ENCODE results near the gene HSD17B8. TPM values are rescaled to one million over a fixed set of nuclear protein-coding genes. Genes with fewer than 3 reads are reported as not detected.
A peak's percentile ranks its signal among the peaks of the same experiment; 100 is the strongest.

HSD17B8 gene
- total RNA-seq, 1 donor from 2014 or later: not detected

DNA sequence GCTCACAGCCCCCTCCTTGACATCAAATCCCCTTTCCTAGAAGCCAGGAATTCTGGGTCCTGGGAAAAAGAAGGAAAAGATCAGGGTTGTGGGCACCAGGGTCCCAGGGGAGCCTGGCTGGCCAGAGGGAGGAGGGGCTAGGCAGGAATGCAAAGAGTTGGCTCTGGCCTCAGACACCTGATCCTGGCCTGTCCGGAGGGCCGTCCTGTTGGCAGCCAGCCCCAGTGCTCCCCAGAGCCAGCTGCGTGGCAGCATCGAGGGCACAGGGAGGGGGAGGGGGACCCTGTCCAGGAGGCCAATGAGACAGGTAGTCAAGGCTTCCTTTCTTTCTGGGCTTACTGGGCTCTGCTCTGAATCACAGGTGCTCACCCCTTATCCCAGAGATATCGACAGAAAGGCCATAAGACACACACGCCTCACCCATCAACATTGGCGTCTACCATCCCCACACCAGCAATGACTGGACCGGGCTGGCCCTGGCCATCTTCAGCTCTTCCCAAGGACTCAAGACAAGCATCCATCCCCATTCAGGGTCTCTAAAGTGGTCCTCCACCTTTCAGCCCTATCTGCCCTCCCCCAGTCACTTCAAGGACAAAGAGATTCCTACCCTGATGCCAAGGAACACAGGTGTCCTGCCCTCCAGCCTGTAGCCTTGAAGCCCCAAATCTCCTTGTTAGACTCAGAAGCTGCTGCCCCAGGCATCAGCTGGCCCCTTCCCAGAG is 12.9 kb upstream of the HSD17B8 start:
- DNase-seq (ENCODE audit: low spot score in 2 of 2): no peak
- Histone ChIP-seq H3K4me3 (no peak overlapping the region), H3K4me1 (peaks cover 11% of the 10 kb centered on the region in 2 donors), H3K9me3 (no peaks in the 10 kb centered on the region), H3K36me3 (peaks cover 18 to 25% of the 10 kb centered on the region in 2 donors), H3K27me3 (peaks cover 4% of the 10 kb centered on the region), H3K27ac (no peak overlapping the region)
- intact Hi-C loops (cut with DNase I): loop anchor here (2.0 kb wide), 1 partner anchor 29 kb away; no protein-coding TSS in a partner anchor
- TF ChIP-seq, protein P1, sequence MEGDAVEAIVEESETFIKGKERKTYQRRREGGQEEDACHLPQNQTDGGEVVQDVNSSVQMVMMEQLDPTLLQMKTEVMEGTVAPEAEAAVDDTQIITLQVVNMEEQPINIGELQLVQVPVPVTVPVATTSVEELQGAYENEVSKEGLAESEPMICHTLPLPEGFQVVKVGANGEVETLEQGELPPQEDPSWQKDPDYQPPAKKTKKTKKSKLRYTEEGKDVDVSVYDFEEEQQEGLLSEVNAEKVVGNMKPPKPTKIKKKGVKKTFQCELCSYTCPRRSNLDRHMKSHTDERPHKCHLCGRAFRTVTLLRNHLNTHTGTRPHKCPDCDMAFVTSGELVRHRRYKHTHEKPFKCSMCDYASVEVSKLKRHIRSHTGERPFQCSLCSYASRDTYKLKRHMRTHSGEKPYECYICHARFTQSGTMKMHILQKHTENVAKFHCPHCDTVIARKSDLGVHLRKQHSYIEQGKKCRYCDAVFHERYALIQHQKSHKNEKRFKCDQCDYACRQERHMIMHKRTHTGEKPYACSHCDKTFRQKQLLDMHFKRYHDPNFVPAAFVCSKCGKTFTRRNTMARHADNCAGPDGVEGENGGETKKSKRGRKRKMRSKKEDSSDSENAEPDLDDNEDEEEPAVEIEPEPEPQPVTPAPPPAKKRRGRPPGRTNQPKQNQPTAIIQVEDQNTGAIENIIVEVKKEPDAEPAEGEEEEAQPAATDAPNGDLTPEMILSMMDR (IDR thresholded peaks at IDR 0.05): no peak

DNA sequence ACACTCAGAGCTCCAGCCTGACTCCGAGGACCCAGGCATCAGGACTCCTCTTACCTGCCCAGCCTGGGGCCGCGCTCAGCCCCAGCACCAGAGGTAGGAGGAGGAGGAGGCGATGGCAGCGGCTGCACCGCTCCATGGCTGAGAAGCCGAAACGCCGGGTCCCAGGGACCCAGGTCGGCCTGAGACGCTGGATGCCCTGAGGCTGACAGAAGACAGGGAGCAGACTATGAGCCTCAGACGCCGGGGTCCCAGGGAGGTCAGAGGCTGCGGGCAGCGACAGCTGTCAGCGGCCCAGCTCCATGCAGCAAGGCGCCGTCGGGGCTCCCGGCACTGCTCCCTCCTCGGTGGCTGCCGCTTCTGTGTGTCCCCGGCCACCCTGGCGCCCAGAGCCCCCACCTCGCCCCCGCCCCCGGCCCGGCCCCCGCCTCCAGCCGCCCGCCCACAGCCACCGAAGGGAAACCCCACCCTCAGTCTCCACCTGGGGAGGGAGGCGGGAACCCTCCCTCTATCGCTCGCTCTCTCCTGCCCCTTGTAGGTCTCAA is 12.3 kb upstream of the HSD17B8 start, which contains the start of gene COL11A2:
TSS of gene COL11A2 (minus strand) at position 363 of the 542 bp plus-strand sequence. CDS start at position 136, 227 bp downstream.
- H3K4me1 ChIP-seq: peaks cover 11% of the 10 kb centered on the region in 2 donors
- peak within 1 kb of the TSS; percentile 50 to 65 for H3K4me3 ChIP-seq
- H3K27me3 ChIP-seq: peaks cover 4% of the 10 kb centered on the region
- peak within 1 kb of the TSS; percentile 15 to 71 for H3K27ac ChIP-seq
- H3K9me3 ChIP-seq: no peaks in the 10 kb centered on the region
- no peak for DNase-seq (ENCODE audit: low spot score in 2 of 2)
- peaks cover 18 to 29% of the 10 kb centered on the region in 2 donors for H3K36me3 ChIP-seq
- TF ChIP-seq, protein P1 (IDR thresholded peaks at IDR 0.05): no peak
- intact Hi-C loops (cut with DNase I): loop anchor here (2.0 kb wide), 1 partner anchor 29 kb away; no protein-coding TSS in a partner anchor

DNA sequence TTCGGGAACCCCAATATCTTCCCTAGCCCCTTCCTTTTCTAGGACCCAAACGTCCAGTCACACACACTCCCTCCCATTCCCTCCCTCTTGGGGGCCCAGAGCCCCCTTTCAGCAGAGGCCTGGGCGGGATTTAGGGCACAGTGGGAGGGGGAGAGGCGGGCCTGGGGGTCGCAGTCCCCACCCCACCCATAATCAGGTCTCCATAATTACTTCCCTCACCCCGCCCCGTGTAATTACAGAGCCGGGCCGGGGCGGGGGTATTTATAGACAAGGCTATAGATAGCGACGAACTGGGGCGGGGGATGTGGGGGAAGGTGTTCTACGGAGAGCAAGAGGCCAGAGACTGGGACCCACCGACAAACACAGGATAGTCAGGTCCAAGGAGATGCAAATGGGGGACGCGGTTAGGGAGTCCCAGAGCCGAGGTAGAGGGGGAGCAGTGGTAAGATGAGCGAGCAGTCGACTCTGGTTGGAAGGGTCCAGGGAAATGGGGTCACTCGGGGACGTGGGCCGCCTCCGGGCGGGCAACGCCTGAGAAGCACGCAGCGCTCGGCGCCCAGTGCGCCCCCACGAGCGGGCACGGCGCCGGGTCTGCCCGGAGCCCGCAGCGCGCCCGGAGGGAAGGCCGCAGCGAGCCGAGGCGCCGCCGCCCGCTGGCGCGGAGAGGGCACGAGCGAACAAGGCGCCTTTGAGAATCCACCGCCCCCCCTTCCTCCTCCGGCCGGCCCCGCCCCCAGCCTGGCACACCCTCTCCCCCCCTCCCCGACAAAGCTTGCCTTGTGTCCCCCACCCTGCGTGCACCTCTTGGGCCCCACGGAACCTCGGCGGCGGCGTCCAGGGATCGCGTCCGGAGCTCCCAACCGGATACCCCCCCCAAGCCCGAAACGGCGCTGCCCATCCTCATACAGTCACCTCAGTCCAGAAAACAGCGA is 11.5 kb upstream of the HSD17B8 start:
- Histone ChIP-seq H3K27ac (peak overlapping the region; percentile 15 to 71), H3K4me1 (peaks cover 11% of the 10 kb centered on the region in 2 donors), H3K9me3 (no peaks in the 10 kb centered on the region), H3K36me3 (peaks cover 18 to 29% of the 10 kb centered on the region in 2 donors), H3K4me3 (peak overlapping the region; percentile 50 to 65), H3K27me3 (peaks cover 4% of the 10 kb centered on the region)
- intact Hi-C loops (cut with DNase I): loop anchor here (2.0 kb wide), 1 partner anchor 30 kb away; no protein-coding TSS in a partner anchor
- TF ChIP-seq, protein P1 (IDR thresholded peaks at IDR 0.05): no peak
- DNase-seq (ENCODE audit: low spot score in 2 of 2): no peak

DNA sequence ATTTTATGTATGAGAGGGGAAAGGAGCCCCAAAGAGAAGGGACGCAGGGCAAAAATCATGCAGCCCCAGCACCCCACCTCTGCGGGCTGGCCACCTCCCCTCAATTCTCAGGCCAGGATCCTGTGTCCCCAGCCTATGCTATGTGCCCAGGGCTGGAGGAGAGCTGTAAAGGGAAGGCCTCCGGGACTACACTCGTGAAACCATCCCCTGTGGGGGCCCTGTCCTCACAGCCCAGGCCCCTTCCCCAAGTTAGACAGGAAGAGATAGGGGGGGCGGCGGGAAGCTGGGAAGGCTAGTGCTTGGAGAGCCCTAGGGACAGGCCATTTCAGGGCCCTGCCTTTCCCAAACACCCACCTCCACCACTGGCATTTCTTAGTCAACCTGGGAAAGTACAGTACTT is 10.8 kb upstream of the HSD17B8 start:
- Histone ChIP-seq H3K27me3 (peaks cover 4% of the 10 kb centered on the region), H3K9me3 (no peaks in the 10 kb centered on the region), H3K4me3 (peak overlapping the region; percentile 50 to 65), H3K4me1 (peaks cover 14 to 16% of the 10 kb centered on the region in 2 donors), H3K27ac (peak overlapping the region in 1 of 2 donors; percentile 71), H3K36me3 (peaks cover 18 to 29% of the 10 kb centered on the region in 2 donors)
- intact Hi-C loops (cut with DNase I): loop anchor here (2.0 kb wide), 1 partner anchor 31 kb away; no protein-coding TSS in a partner anchor
- DNase-seq (ENCODE audit: low spot score in 2 of 2): no peak
- TF ChIP-seq, protein P1 (IDR thresholded peaks at IDR 0.05): no peak

DNA sequence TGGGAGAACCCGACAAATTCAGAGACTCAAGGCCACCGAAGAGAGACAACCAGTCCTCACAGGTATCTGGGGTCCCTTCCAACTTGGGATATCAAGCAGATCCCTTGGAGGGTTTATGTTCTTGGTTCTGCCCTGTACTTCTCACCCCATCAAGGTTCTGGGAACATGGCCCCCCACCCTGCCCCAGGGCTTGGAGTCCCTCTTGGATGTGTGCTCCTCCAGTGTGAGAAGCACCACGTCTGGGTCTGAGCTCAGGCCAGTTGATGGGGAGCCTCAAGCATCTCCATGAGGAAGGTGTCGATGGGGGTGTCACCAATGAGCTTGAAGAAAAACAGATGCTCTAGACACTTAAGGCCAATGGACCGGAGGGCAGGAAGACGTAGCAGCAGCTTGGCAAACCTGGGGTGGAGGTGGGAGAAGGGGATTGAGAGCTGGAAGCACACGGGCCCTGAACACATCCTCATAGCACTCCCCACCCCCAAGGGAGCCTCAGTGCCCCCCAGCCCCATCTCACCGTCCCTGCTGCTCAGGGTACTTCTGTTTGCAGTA is 9.9 kb upstream of the HSD17B8 start:
- Histone ChIP-seq H3K27ac (no peak overlapping the region), H3K4me3 (no peak overlapping the region), H3K27me3 (peaks cover 4% of the 10 kb centered on the region), H3K4me1 (peaks cover 19 to 21% of the 10 kb centered on the region in 2 donors), H3K36me3 (peaks cover 18 to 29% of the 10 kb centered on the region in 2 donors), H3K9me3 (no peaks in the 10 kb centered on the region)
- TF ChIP-seq, protein P1 (IDR thresholded peaks at IDR 0.05): no peak
- intact Hi-C loops (cut with DNase I): no loop called here
- DNase-seq (ENCODE audit: low spot score in 2 of 2): no peak

All from ascending aorta (tissue), 2 donors.